ENCODE data around the gene OR51Q1. TPM values are rescaled to one million over a fixed set of nuclear protein-coding genes. Genes with fewer than 3 reads are reported as not detected.
A peak's percentile ranks its signal among the peaks of the same experiment; 100 is the strongest.

OR51Q1 gene, protein sequence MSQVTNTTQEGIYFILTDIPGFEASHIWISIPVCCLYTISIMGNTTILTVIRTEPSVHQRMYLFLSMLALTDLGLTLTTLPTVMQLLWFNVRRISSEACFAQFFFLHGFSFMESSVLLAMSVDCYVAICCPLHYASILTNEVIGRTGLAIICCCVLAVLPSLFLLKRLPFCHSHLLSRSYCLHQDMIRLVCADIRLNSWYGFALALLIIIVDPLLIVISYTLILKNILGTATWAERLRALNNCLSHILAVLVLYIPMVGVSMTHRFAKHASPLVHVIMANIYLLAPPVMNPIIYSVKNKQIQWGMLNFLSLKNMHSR
- total RNA-seq (2021), result not detected in 2 replicates
- not detected for Bru-seq, nascent RNA
- BruChase-seq, experiment 1, labeled RNA remaining after a 2-hour chase, result not detected
- BruChase-seq, experiment 2, labeled RNA remaining after a 6-hour chase, result not detected
- long read RNA-seq, result 0 reads

DNA sequence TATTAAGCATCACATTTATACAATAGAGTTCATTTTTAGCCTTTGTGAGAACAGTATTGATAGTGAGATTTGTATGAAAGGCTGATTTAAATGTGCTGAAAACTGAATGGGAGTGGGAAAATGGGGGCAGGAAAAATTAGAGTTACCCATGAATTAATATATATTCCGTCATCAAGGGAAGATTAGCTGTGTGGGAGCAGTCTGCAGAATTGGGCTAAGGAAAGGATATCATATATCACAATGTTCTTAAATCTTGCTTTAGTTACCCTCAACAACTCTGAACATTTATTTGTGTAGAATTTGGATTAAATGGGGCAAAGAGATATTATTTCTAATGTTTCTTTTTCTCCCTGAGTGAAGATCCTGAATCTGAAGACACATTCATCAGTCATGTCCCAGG, at the start of gene OR51Q1:
Gene OR51Q1 (plus strand): TSS at position 301 of the 400 bp plus-strand sequence. CDS start 90 bp downstream, at position 391.
- Histone ChIP-seq H3K4me3 (ENCODE audit: low read depth, low read length, poor library complexity, severe bottlenecking) (no peak within 1 kb of the TSS), H3K27ac (ENCODE audit: low read depth, low read length, poor library complexity, severe bottlenecking) (no peak within 1 kb of the TSS), H3K4me1 (ENCODE audit: insufficient read depth, low read length, poor library complexity, severe bottlenecking) (no peaks in the 10 kb centered on the region), H3K27me3 (replicated peaks; ENCODE audit: insufficient read depth, low read depth, low read length, poor library complexity) (no peaks in the 10 kb centered on the region), H3K9me3 (ENCODE audit: low read depth, low read length, poor library complexity, severe bottlenecking) (no peaks in the 10 kb centered on the region), H3K36me3 (ENCODE audit: insufficient read depth, low read length, poor library complexity, severe bottlenecking) (no peaks in the 10 kb centered on the region)
- POLR2A ChIA-PET (ENCODE audit: low non-redundant PET), result no interaction called here
- TF ChIP-seq, protein P1, sequence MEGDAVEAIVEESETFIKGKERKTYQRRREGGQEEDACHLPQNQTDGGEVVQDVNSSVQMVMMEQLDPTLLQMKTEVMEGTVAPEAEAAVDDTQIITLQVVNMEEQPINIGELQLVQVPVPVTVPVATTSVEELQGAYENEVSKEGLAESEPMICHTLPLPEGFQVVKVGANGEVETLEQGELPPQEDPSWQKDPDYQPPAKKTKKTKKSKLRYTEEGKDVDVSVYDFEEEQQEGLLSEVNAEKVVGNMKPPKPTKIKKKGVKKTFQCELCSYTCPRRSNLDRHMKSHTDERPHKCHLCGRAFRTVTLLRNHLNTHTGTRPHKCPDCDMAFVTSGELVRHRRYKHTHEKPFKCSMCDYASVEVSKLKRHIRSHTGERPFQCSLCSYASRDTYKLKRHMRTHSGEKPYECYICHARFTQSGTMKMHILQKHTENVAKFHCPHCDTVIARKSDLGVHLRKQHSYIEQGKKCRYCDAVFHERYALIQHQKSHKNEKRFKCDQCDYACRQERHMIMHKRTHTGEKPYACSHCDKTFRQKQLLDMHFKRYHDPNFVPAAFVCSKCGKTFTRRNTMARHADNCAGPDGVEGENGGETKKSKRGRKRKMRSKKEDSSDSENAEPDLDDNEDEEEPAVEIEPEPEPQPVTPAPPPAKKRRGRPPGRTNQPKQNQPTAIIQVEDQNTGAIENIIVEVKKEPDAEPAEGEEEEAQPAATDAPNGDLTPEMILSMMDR (conservative IDR thresholded peaks at IDR 0.05; ENCODE audit: low read depth, low read length), result no peak
- no peak for TF ChIP-seq EZH2 (IDR thresholded peaks at IDR 0.05; ENCODE audit: borderline replicate concordance, low read depth, low read length, poor library complexity, severe bottlenecking)
- intact Hi-C loops (cut with micrococcal nuclease; ENCODE audit: unreplicated experiment), result no loop called here
- no peak for DNase-seq (ENCODE audit: low spot score)
- CTCF ChIA-PET, result no interaction called here
- no TSS peak for BruUV-seq (replicated peaks)

DNA sequence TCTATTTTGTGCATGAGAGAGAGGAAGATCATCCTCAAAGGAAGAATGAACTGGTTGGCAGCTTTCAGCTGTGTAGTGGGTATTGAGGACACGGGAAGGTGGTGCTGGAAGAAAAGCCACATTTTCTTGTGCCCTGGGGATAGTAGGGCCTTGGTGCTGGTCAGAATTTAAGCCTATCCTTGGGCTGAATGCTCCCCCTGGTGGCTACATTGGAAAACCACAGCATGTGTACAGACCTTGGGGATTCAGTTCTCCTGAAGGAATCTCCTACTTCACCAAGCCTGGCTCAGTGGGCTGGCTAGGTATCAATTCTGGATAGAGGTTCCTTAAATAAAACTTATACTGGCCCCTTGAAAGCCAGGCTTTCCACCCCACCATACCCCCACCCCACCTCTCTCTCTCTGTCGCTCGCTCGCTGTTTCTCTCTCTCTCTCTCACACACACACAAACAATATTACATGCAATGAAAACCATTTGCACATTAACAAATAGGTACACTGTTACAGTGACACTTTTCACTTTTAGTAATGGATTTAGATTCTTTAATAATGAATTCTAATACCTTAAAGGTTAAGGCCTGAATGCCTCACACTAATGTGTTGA, 41.1 kb upstream of the OR51Q1 start:
- intact Hi-C loops (cut with micrococcal nuclease; ENCODE audit: unreplicated experiment), result loop anchor here (1.0 to 5.0 kb wide), 3 partner anchors 179 to 754 kb away; partner anchors contain the start of gene OR51V1
- ChIA-PET CTCF (no interaction called here), POLR2A (ENCODE audit: low non-redundant PET) (no interaction called here)
- Histone ChIP-seq H3K4me1 (ENCODE audit: insufficient read depth, low read length, poor library complexity, severe bottlenecking) (no peaks in the 10 kb centered on the region), H3K27me3 (replicated peaks; ENCODE audit: insufficient read depth, low read depth, low read length, poor library complexity) (no peaks in the 10 kb centered on the region), H3K4me3 (ENCODE audit: low read depth, low read length, poor library complexity, severe bottlenecking) (no peak overlapping the region), H3K27ac (ENCODE audit: low read depth, low read length, poor library complexity, severe bottlenecking) (no peak overlapping the region), H3K9me3 (ENCODE audit: low read depth, low read length, poor library complexity, severe bottlenecking) (no peaks in the 10 kb centered on the region), H3K36me3 (ENCODE audit: insufficient read depth, low read length, poor library complexity, severe bottlenecking) (no peaks in the 10 kb centered on the region)
- TF ChIP-seq EZH2 (IDR thresholded peaks at IDR 0.05; ENCODE audit: borderline replicate concordance, low read depth, low read length, poor library complexity, severe bottlenecking), result no peak
- TF ChIP-seq, protein P1 (conservative IDR thresholded peaks at IDR 0.05; ENCODE audit: low read depth, low read length), result peak; percentile 70
- DNase-seq (ENCODE audit: low spot score), result peak; percentile 61
- BruUV-seq (replicated peaks), result no TSS peak

DNA sequence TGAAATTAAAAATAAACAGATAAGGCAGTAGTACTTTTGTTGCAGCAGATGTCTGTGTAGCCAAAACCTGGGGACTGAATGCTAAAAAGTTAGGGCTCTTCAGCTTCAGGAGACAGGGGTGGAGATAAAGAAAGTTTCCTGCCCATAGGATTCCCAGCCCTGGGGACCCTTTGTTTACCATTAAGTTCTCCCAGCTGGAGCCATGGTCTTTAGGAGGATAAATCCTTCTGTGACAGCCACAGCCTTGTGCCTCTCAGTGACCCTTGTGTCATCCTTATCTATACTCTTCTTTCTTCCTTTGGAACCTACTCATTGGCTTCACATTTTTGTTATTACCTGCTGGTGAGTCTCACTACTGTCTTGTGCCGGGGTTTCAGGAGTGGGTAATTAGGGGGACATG, 38.3 kb upstream of the OR51Q1 start, which contains the start of gene OR51M1:
Gene OR51M1 (plus strand): TSS at position 237 of the 400 bp plus-strand sequence. CDS start 5,587 bp downstream, outside the sequence.
- no peak for DNase-seq (ENCODE audit: low spot score)
- TF ChIP-seq, protein P1 (conservative IDR thresholded peaks at IDR 0.05; ENCODE audit: low read depth, low read length), result no peak
- no peak for TF ChIP-seq EZH2 (IDR thresholded peaks at IDR 0.05; ENCODE audit: borderline replicate concordance, low read depth, low read length, poor library complexity, severe bottlenecking)
- intact Hi-C loops (cut with micrococcal nuclease; ENCODE audit: unreplicated experiment), result loop anchor here (5.0 kb wide), 1 partner anchor 181 kb away; the partner anchor contains the start of gene OR51V1
- ChIA-PET CTCF (no interaction called here), POLR2A (ENCODE audit: low non-redundant PET) (interaction anchor here (0.6 kb wide), 1 partner anchor 215 kb away, joined by 3 read pairs; no protein-coding TSS in a partner anchor)
- H3K4me1 ChIP-seq (ENCODE audit: insufficient read depth, low read length, poor library complexity, severe bottlenecking), result no peaks in the 10 kb centered on the region
- H3K9me3 ChIP-seq (ENCODE audit: low read depth, low read length, poor library complexity, severe bottlenecking), result no peaks in the 10 kb centered on the region
- H3K36me3 ChIP-seq (ENCODE audit: insufficient read depth, low read length, poor library complexity, severe bottlenecking), result no peaks in the 10 kb centered on the region
- no peak within 1 kb of the TSS for H3K27ac ChIP-seq (ENCODE audit: low read depth, low read length, poor library complexity, severe bottlenecking)
- H3K4me3 ChIP-seq (ENCODE audit: low read depth, low read length, poor library complexity, severe bottlenecking), result no peak within 1 kb of the TSS
- no TSS peak for BruUV-seq (replicated peaks)
- no peaks in the 10 kb centered on the region for H3K27me3 ChIP-seq (replicated peaks; ENCODE audit: insufficient read depth, low read depth, low read length, poor library complexity)
